Epithelial cell of proximal tubule (primary cell): ENCODE measurements around the gene SETBP1. TPM values are rescaled to one million over a fixed set of nuclear protein-coding genes. Genes with fewer than 3 reads are reported as not detected.

Experiments
- DNase-seq: peaks from one replicate; pipeline ENCODE4 v3.0.0-alpha.2; 2011; ENCODE audit warnings: low read depth
- H3K4me3 ChIP-seq: 2 replicates; pipeline ENCODE4 v1.5.1; 2011; ENCODE audit warnings: low read depth, mild to moderate bottlenecking, low read length
- CTCF ChIP-seq: conservative IDR thresholded peaks from 2 replicates; pipeline ENCODE4 v1.5.1; 2012; ENCODE audit warnings: low read depth, mild to moderate bottlenecking, low read length
- total RNA-seq: library from RNA; depleted of rRNA; stranded (reverse); fragments of >200 nt; gene quantifications from 2 replicates; pipeline ENCODE4 v1.2.3, GENCODE V29; 2015

SETBP1 gene
- total RNA-seq, 1 donor from 2014 or later, result 2.4 TPM

- TF ChIP-seq CTCF, result no peak
- no peak overlapping the region for H3K4me3 ChIP-seq
- DNase-seq, result no peak
These were observed 54.4 kb downstream of the SETBP1 start for GRCh38 chr18:44735096-44735495.

- H3K4me3 ChIP-seq, result no peak overlapping the region
- TF ChIP-seq CTCF, result no peak
- no peak for DNase-seq
These were observed 56.1 kb downstream of the SETBP1 start for GRCh38 chr18:44736664-44737380.

- no peak overlapping the region for H3K4me3 ChIP-seq
- no peak for TF ChIP-seq CTCF
- DNase-seq, result no peak
These were observed 56.9 kb downstream of the SETBP1 start for GRCh38 chr18:44737623-44738022.

GRCh38 chr18:44740000-44740399, 59.3 kb downstream of the SETBP1 start:
- DNase-seq, result peak; percentile 15
- no peak for TF ChIP-seq CTCF
- H3K4me3 ChIP-seq, result no peak overlapping the region

GRCh38 chr18:44741085-44741484, 60.4 kb downstream of the SETBP1 start:
- no peak for DNase-seq
- no peak overlapping the region for H3K4me3 ChIP-seq
- no peak for TF ChIP-seq CTCF

- no peak for DNase-seq
- no peak overlapping the region for H3K4me3 ChIP-seq
- TF ChIP-seq CTCF, result no peak
These were observed 60.8 kb downstream of the SETBP1 start for GRCh38 chr18:44741511-44741910.

GRCh38 chr18:44742126-44742525, 61.4 kb downstream of the SETBP1 start:
- no peak for DNase-seq
- no peak for TF ChIP-seq CTCF

More at GRCh38 chr18:44742126-44742525, 61.4 kb downstream of the SETBP1 start:
- no peak overlapping the region for H3K4me3 ChIP-seq
